ENCODE measurements around the gene RIPOR3.
"Not testable (repeated sequence)": the region's sequence is repeated elsewhere in the genome, so short reads cannot be mapped to it uniquely, and the experiment has no call there.

Gene RIPOR3

GRCh38 chr20:50658804-50659380, 32.5 kb downstream of the RIPOR3 start:
- no peak for DNase-seq (ENCODE audit: low read depth)

- no peak for DNase-seq (ENCODE audit: low read depth)
Measured at GRCh38 chr20:50655311-50655880, 35.9 kb downstream of the RIPOR3 start.

GRCh38 chr20:50654904-50655303, 36.4 kb downstream of the RIPOR3 start:
- no peak for DNase-seq (ENCODE audit: low read depth)

GRCh38 chr20:50652702-50653294, 38.5 kb downstream of the RIPOR3 start:
- no peak for DNase-seq (ENCODE audit: low read depth)

- DNase-seq (ENCODE audit: low read depth) = no peak
Measured at GRCh38 chr20:50651676-50652075, 39.7 kb downstream of the RIPOR3 start.

GRCh38 chr20:50649590-50649989, 41.8 kb downstream of the RIPOR3 start:
- no peak for DNase-seq (ENCODE audit: low read depth)

- no peak for DNase-seq (ENCODE audit: low read depth)
Measured at GRCh38 chr20:50648651-50649050, 42.7 kb downstream of the RIPOR3 start.

GRCh38 chr20:50646483-50646996, 44.8 kb downstream of the RIPOR3 start:
- DNase-seq (ENCODE audit: low read depth) = no peak

- no peak for DNase-seq (ENCODE audit: low read depth)
Measured at GRCh38 chr20:50645253-50646068, 45.9 kb downstream of the RIPOR3 start.

- no peak for DNase-seq (ENCODE audit: low read depth)
Measured at GRCh38 chr20:50642288-50642803, 49.0 kb downstream of the RIPOR3 start.

GRCh38 chr20:50641625-50642287, 49.6 kb downstream of the RIPOR3 start:
- DNase-seq (ENCODE audit: low read depth) = not testable (repeated sequence)

GRCh38 chr20:50639971-50640711, 51.2 kb downstream of the RIPOR3 start:
- not testable (repeated sequence) for DNase-seq (ENCODE audit: low read depth)

- not testable (repeated sequence) for DNase-seq (ENCODE audit: low read depth)
Measured at GRCh38 chr20:50638015-50638847, 53.1 kb downstream of the RIPOR3 start.

GRCh38 chr20:50636601-50637540, 54.5 kb downstream of the RIPOR3 start:
- no peak for DNase-seq (ENCODE audit: low read depth)

- peak; percentile 31 for DNase-seq (ENCODE audit: low read depth)
Measured at GRCh38 chr20:50635676-50636600, 55.4 kb downstream of the RIPOR3 start.

- DNase-seq (ENCODE audit: low read depth) = no peak
Measured at GRCh38 chr20:50635014-50635557, 56.3 kb downstream of the RIPOR3 start.

- DNase-seq (ENCODE audit: low read depth) = no peak
Measured at GRCh38 chr20:50634191-50634590, 57.2 kb downstream of the RIPOR3 start.

GRCh38 chr20:50633361-50633760, 58.0 kb downstream of the RIPOR3 start:
- DNase-seq (ENCODE audit: low read depth) = no peak
